Type B pancreatic cell (in vitro differentiated cells): ENCODE data around the gene TBC1D32. TPM values are rescaled to one million over a fixed set of nuclear protein-coding genes. Genes with fewer than 3 reads are reported as not detected.

Experiments used
- DNase-seq: peaks from one replicate; pipeline ENCODE4 v3.0.0; 2021; ENCODE audit warnings: mixed read lengths; ENCODE audit not compliant: unreplicated experiment; ENCODE audit errors: extremely low spot score
- H3K27ac Mint-ChIP-seq: 2 replicates; pipeline ENCODE4 v1.8.0; 2021; ENCODE audit warnings: mild to moderate bottlenecking, mixed read lengths
- H3K27me3 Mint-ChIP-seq: 2 replicates; pipeline ENCODE4 v1.8.0; 2021; ENCODE audit warnings: mixed read lengths
- H3K36me3 Mint-ChIP-seq: 2 replicates; pipeline ENCODE4 v1.8.0; 2021; ENCODE audit warnings: mixed read lengths
- H3K4me1 Mint-ChIP-seq: one replicate; pipeline ENCODE4 v1.8.0; 2021; ENCODE audit warnings: mixed read lengths; ENCODE audit not compliant: unreplicated experiment
- H3K4me3 Mint-ChIP-seq: 2 replicates; pipeline ENCODE4 v1.8.0; 2021; ENCODE audit warnings: mild to moderate bottlenecking, mixed read lengths
- H3K9me3 Mint-ChIP-seq: 2 replicates; pipeline ENCODE4 v1.8.0; 2021; ENCODE audit warnings: mixed read lengths
- total RNA-seq: library from RNA; stranded (reverse); gene quantifications from 2 replicates; pipeline ENCODE4 v1.2.1, GENCODE V29; 2021; ENCODE audit warnings: low replicate concordance
- TF ChIP-seq, protein P1 (sequence below): fragments of 200-600 bp; sonication (generic); conservative IDR thresholded peaks from 2 replicates; pipeline ENCODE4 v1.5.0; 2021; ENCODE audit warnings: antibody characterized with exemption, mild to moderate bottlenecking

The TBC1D32 gene
- total RNA-seq, 1 donor from 2014 or later: 12.4 TPM

DNA sequence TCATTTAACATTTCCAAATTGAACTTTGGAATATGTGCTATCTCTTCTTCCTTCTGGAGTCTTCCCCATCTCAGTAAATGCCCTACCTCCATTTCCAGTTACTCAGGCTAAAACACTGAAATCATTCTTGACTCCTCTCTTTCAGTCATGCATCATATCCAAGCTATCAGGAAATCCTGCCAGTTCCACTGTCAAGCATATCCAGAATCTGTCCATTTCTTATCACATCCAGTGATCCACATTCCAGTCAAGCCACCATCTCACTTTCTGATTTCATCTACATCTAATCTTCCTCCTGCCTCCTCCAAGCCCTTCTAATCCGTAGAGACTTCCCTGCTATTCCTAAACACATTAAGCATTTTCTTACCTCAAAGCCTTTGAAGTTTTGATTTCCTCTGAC lies 15.3 kb upstream of the TBC1D32 start:
- Mint-ChIP-seq H3K27me3 (no peaks in the 10 kb centered on the region), H3K9me3 (no peaks in the 10 kb centered on the region), H3K4me3 (no peak overlapping the region), H3K36me3 (no peaks in the 10 kb centered on the region), H3K4me1 (no peaks in the 10 kb centered on the region), H3K27ac (no peak overlapping the region)
- no peak for DNase-seq
- TF ChIP-seq, protein P1, sequence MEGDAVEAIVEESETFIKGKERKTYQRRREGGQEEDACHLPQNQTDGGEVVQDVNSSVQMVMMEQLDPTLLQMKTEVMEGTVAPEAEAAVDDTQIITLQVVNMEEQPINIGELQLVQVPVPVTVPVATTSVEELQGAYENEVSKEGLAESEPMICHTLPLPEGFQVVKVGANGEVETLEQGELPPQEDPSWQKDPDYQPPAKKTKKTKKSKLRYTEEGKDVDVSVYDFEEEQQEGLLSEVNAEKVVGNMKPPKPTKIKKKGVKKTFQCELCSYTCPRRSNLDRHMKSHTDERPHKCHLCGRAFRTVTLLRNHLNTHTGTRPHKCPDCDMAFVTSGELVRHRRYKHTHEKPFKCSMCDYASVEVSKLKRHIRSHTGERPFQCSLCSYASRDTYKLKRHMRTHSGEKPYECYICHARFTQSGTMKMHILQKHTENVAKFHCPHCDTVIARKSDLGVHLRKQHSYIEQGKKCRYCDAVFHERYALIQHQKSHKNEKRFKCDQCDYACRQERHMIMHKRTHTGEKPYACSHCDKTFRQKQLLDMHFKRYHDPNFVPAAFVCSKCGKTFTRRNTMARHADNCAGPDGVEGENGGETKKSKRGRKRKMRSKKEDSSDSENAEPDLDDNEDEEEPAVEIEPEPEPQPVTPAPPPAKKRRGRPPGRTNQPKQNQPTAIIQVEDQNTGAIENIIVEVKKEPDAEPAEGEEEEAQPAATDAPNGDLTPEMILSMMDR: no peak

DNA sequence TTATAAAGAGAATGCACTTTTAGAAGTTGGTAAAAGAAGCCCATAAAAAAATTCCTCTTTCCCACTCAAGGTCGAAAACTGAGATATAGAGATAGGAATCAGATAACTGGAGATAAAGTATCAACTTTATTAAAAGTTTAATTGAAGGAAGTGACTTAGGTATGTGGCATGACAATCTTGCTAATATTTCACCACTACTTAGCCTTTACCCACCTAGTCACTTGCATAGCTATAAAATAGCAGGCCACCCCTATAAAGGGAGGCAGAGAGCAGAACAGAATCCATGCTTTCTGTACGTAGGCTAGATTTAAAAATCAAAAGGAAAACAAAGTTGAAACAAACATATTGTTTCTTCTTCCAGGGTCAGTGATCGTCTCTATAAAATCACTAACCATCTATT lies 13.2 kb upstream of the TBC1D32 start:
- no peaks in the 10 kb centered on the region for H3K27me3 Mint-ChIP-seq
- no peaks in the 10 kb centered on the region for H3K36me3 Mint-ChIP-seq
- H3K4me1 Mint-ChIP-seq: no peaks in the 10 kb centered on the region
- no peak for DNase-seq
- no peak overlapping the region for H3K4me3 Mint-ChIP-seq
- no peaks in the 10 kb centered on the region for H3K9me3 Mint-ChIP-seq
- TF ChIP-seq, protein P1: no peak
- H3K27ac Mint-ChIP-seq: no peak overlapping the region

DNA sequence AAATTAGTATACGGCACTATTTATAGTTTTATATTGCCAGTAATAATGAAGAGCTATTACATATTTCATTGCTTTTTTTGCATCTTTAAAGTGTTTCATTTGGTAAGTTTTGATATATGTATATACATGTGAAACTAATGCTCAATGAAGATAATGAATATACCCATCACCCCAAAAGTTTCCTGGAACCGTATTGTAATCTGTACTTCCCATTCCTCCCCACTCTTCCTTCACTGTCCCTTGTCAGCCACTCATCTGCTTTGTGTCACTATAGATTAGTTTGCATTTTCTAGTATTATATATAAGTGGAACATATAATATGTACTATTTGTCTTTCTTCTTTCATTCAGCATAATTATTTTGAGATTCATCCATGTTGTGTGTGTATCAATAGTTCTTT lies 10.3 kb upstream of the TBC1D32 start:
- no peaks in the 10 kb centered on the region for H3K27me3 Mint-ChIP-seq
- H3K4me3 Mint-ChIP-seq: no peak overlapping the region
- H3K4me1 Mint-ChIP-seq: no peaks in the 10 kb centered on the region
- H3K9me3 Mint-ChIP-seq: no peaks in the 10 kb centered on the region
- TF ChIP-seq, protein P1: no peak
- H3K27ac Mint-ChIP-seq: no peak overlapping the region
- no peaks in the 10 kb centered on the region for H3K36me3 Mint-ChIP-seq
- DNase-seq: no peak

DNA sequence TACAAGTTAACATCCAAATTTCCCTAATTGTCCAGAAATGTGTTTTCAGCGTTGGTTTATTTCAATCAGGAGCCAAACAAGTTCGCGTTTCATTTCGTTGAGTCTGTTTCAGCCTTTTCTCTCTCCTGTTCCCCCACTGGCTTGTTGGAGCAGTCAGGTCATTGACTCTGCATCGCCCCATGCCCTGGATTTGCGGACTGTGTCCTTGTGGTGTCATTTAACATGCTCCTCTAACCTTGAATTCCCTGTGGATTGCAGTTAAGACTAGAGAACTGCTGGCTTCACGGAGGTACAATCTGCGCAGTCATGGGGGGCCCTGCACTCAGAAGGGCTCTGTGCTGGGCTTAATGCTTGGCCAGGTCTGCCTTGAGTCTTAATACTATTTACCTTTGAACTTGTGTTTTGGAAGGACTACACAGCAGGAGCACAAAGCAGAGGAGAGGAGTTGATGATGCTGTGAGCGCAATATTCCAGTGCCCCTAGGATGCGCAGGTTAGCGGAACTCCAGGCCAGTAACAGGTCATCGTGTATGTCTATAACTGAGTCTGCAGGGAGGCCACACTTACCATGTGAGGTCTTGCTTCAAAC lies 5.5 kb upstream of the TBC1D32 start:
- TF ChIP-seq, protein P1: no peak
- H3K4me1 Mint-ChIP-seq: peaks cover 6% of the 10 kb centered on the region
- peaks cover 4% of the 10 kb centered on the region for H3K9me3 Mint-ChIP-seq
- no peak overlapping the region for H3K27ac Mint-ChIP-seq
- H3K36me3 Mint-ChIP-seq: no peaks in the 10 kb centered on the region
- no peak overlapping the region for H3K4me3 Mint-ChIP-seq
- DNase-seq: no peak
- no peaks in the 10 kb centered on the region for H3K27me3 Mint-ChIP-seq

DNA sequence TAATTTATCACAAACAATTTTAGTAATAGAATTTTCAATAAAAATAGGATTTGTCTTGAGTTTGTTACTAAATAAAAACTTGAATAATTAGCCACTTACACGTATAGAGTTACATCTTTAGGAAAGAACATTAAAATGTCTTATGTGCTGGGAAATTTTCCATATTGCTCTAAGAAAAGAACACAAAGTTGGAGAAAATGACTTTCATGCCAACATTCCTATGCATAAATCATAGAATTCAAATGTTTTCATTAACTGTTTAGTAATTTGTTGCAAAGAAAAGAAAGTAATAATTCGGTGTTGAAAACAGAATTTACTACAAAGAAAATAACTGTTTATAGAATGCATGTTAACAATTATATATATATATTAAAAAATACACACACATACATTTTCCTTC lies 4.7 kb upstream of the TBC1D32 start:
- Mint-ChIP-seq H3K36me3 (no peaks in the 10 kb centered on the region), H3K27me3 (no peaks in the 10 kb centered on the region), H3K4me3 (no peak overlapping the region), H3K9me3 (peaks cover 6% of the 10 kb centered on the region), H3K4me1 (peaks cover 8% of the 10 kb centered on the region), H3K27ac (no peak overlapping the region)
- DNase-seq: no peak
- TF ChIP-seq, protein P1: no peak

DNA sequence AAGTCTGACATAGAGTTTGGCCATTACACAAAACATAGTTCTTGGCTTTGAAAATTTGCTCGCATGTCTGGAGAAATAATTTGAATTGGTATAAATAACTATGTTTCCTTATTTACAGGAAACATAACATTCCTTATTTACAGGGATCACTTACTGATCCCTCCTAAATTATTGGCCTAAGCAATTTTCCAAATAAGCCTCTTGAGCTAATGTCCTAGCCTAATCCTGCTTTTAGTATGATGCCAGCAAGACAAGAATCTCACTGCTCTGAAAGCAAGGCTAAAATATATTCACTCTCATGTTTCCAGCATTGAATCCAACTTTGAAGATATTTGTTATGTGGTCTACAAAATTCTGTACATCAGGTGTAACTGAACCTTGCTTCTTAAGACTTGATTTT lies 4.1 kb upstream of the TBC1D32 start:
- Mint-ChIP-seq H3K36me3 (no peaks in the 10 kb centered on the region), H3K27me3 (no peaks in the 10 kb centered on the region), H3K9me3 (peaks cover 6% of the 10 kb centered on the region), H3K4me1 (peaks cover 9% of the 10 kb centered on the region), H3K27ac (no peak overlapping the region), H3K4me3 (no peak overlapping the region)
- TF ChIP-seq, protein P1: no peak
- no peak for DNase-seq
